Subcutaneous adipose tissue (tissue), 4 donors: ENCODE data around the gene ABHD10. TPM values are rescaled to one million over a fixed set of nuclear protein-coding genes. Genes with fewer than 3 reads are reported as not detected.

Source experiments
- CTCF ChIP-seq: fragments of 450-650 bp; IDR thresholded peaks from one replicate; pipeline ENCODE4 v1.5.1; 2016; ENCODE audit warnings: low read depth, mild to moderate bottlenecking, control low read depth, antibody characterized with exemption, moderate library complexity
- total RNA-seq, 4 donors: library from RNA; depleted of rRNA; stranded (reverse); fragments of >200 nt; gene quantifications; one replicate each; pipeline ENCODE4 v1.1.0, GENCODE V29; 2016

The ABHD10 gene
- total RNA-seq, 4 donors from 2014 or later, result 17.9 to 24.9 (median 22.1) TPM

- no peak for TF ChIP-seq CTCF
These were observed 5.9 kb upstream of the ABHD10 start for GRCh38 chr3:111972891-111973290.

GRCh38 chr3:111975131-111975530 lies 3.7 kb upstream of the ABHD10 start:
- TF ChIP-seq CTCF, result no peak

DNA sequence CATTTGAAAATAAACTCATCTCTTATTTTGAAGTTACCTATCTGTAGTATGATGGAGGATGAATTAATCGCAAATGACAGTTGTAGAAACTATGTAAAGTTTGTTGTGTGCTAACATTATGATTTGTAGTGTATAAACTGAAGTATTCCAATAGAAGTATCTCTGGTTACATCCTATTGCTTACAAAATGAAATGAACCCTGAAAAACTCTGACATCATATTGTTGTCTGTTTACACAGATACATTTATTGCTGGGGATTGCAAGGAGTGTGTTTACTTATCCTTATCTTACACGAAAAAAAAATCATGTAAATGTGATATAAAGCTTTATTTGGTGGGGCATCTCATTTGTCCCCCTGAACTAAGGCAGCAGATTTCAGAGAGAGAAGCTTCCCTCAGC lies 2.6 kb upstream of the ABHD10 start:
- no peak for TF ChIP-seq CTCF

DNA sequence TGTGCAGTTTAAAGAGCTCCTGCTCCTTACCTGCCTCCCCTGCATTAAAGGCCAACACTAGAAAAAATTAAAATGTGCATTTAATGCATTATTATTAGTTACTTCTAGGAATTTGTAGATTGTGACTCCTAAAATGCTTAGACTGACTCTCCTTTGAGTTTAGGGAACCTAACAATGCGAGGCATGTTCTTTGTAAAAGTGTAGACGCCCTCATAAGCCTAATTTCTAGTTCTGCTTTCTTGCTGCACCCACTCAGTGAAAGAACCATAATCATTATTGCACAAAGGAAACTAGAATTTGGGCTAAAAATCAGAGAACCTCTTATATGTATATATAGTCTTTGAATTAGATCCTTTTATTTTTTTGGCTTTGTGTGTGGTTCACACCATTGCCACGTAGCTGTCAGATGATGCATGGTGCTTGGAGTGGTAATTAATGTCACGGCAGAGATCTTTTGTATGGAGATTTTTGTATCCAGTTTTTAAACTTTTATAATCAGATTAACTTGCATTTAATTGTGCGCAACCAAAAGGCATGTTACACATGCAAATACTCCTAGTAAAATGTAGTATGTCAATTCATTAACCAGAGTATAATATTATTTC lies 710 bp downstream of the ABHD10 start:
- TF ChIP-seq CTCF, result no peak

DNA sequence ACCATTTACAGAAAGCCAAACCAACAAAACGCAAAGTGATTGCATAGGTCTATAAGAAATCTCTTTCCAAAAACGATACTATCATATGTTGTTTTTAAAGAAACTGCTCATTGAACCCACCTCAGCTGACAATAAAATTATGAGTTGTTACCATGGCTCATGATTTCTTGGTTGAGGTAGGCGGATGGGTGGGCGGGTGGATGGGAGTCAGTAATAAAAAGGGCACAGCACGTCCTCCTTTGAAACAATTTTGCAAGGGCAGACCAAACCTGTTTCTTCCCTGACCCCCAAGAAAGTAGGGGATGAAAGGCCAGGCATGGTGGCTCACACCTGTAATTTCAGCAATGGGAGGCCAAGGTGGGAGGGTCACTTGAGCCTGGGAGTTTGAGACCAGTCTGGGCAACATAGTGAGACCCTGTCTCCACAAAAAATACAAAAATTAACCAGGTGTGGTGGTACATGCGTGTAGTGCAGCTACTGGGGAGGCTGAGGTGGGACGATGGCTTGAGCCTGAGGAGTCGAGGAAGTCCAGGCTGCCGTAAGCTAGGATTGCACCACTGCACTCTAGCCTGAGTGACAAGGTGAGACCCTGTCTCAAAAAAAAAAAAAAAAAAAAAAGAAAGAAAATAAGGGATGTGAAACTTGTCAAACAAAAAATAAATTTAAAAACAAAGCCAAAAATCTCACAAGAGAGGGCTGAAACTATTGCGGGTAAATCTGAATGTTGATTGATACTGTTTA lies 2.1 kb downstream of the ABHD10 start:
- no peak for TF ChIP-seq CTCF

DNA sequence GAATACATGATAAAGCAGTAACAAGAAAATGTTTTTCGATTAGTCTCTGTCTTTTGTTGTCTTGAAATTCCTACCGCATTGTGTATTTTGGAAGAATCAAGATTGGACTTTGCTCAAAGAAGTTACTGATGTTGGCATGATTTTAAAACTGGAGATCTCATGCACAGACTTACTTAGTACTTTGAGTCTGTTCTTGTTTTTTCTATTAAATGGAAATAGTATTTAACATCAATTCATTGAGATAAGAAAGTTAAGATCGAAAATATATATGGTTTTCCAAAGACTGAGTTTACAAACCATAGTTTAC lies 2.6 kb downstream of the ABHD10 start:
- no peak for TF ChIP-seq CTCF

GRCh38 chr3:111984636-111985298 lies 5.9 kb downstream of the ABHD10 start:
- no peak for TF ChIP-seq CTCF
